ENCODE measurements around the gene SH3TC1.

SH3TC1 gene

GRCh38 chr4:8181844-8182243 lies 17.2 kb upstream of the SH3TC1 start:
- DNase-seq (ENCODE audit: low read depth) = no peak

GRCh38 chr4:8182294-8182693 lies 16.8 kb upstream of the SH3TC1 start:
- no peak for DNase-seq (ENCODE audit: low read depth)

- DNase-seq (ENCODE audit: low read depth) = no peak
These were observed 16.0 kb upstream of the SH3TC1 start for GRCh38 chr4:8182858-8183725.

- DNase-seq (ENCODE audit: low read depth) = no peak
These were observed 15.0 kb upstream of the SH3TC1 start for GRCh38 chr4:8184061-8184460.

GRCh38 chr4:8185295-8185694 lies 13.8 kb upstream of the SH3TC1 start:
- no peak for DNase-seq (ENCODE audit: low read depth)

GRCh38 chr4:8185930-8186329 lies 13.2 kb upstream of the SH3TC1 start:
- no peak for DNase-seq (ENCODE audit: low read depth)

- DNase-seq (ENCODE audit: low read depth) = no peak
These were observed 11.0 kb upstream of the SH3TC1 start for GRCh38 chr4:8188085-8188484.

GRCh38 chr4:8188743-8189550 lies 10.1 kb upstream of the SH3TC1 start:
- DNase-seq (ENCODE audit: low read depth) = no peak

GRCh38 chr4:8189551-8190466 lies 9.3 kb upstream of the SH3TC1 start:
- no peak for DNase-seq (ENCODE audit: low read depth)

- no peak for DNase-seq (ENCODE audit: low read depth)
These were observed 7.8 kb upstream of the SH3TC1 start for GRCh38 chr4:8191136-8191747.

GRCh38 chr4:8192748-8193738 lies 6.0 kb upstream of the SH3TC1 start:
- DNase-seq (ENCODE audit: low read depth) = no peak

GRCh38 chr4:8194306-8195242 lies 4.5 kb upstream of the SH3TC1 start:
- DNase-seq (ENCODE audit: low read depth) = no peak

GRCh38 chr4:8195431-8195830 lies 3.7 kb upstream of the SH3TC1 start:
- no peak for DNase-seq (ENCODE audit: low read depth)

GRCh38 chr4:8195841-8196458 lies 3.1 kb upstream of the SH3TC1 start:
- DNase-seq (ENCODE audit: low read depth) = no peak

GRCh38 chr4:8197521-8197920 lies 1.6 kb upstream of the SH3TC1 start:
- no peak for DNase-seq (ENCODE audit: low read depth)

- no peak for DNase-seq (ENCODE audit: low read depth)
These were observed 734 bp upstream of the SH3TC1 start for GRCh38 chr4:8198206-8198905.

- DNase-seq (ENCODE audit: low read depth) = no peak
These were observed 658 bp downstream of the SH3TC1 start for GRCh38 chr4:8199594-8200301.
